HEK293 (cell line): ENCODE data around the gene PPIC.

Experiments
- CTCF ChIA-PET: fragments of 350-600 bp; formaldehyde crosslinking; extraction: SDS; loops from one replicate; lab custom pipeline; 2021; ENCODE audit warnings: antibody characterized with exemption; lab: Yijun Ruan, JAX
- POLR2A ChIA-PET: fragments of 300-600 bp; formaldehyde crosslinking; extraction: SDS; loops from one replicate; lab custom pipeline; 2020; ENCODE audit warnings: antibody characterized with exemption, inconsistent platforms; lab: Yijun Ruan, JAX
- H3K27ac ChIP-seq: fragments of 200-500 bp; sonication (Bioruptor generic); 2 replicates; pipeline ENCODE4 v1.5.1; 2014; ENCODE audit warnings: low read depth, low read length, control low read depth, inconsistent platforms; ENCODE audit errors: extremely low read depth
- H3K36me3 ChIP-seq, 2 experiments: fragments of 200-500 bp in 1 of 2; sonication (Bioruptor generic) in 1 of 2; 1 replicate in 1 of 2; 2 replicates in 1 of 2; pipeline ENCODE4 v1.5.1; 2014 to 2017; ENCODE audit warnings: inconsistent platforms in 2 of 2, low read length in 2 of 2; ENCODE audit not compliant: control insufficient read depth in 2 of 2, insufficient read depth in 1 of 2
- H3K4me1 ChIP-seq: fragments of 200-500 bp; sonication (Bioruptor generic); 2 replicates; pipeline ENCODE4 v1.5.1; 2014; ENCODE audit warnings: mild to moderate bottlenecking, low read length, inconsistent platforms; ENCODE audit not compliant: control insufficient read depth, insufficient read depth
- H3K4me3 ChIP-seq: 2 replicates; pipeline ENCODE4 v1.5.1; 2011; ENCODE audit warnings: low read depth, mild to moderate bottlenecking, control low read depth, low read length, moderate library complexity
- H3K9me3 ChIP-seq: fragments of 200-500 bp; sonication (Bioruptor generic); 2 replicates; pipeline ENCODE4 v1.5.1; 2014; ENCODE audit warnings: low read depth, low read length, inconsistent platforms; ENCODE audit not compliant: control insufficient read depth, insufficient read depth
- GLIS2 ChIP-seq: fragments of 450-650 bp; formaldehyde crosslinking; IDR thresholded peaks from 2 replicates; pipeline ENCODE4 v1.5.1; 2016; ENCODE audit warnings: missing biosample characterization, missing genetic modification characterization
- HIC1 ChIP-seq: fragments of 450-650 bp; formaldehyde crosslinking; IDR thresholded peaks from 2 replicates; pipeline ENCODE4 v1.5.1; 2016; ENCODE audit warnings: missing biosample characterization, missing genetic modification characterization
- KLF1 ChIP-seq: fragments of 450-650 bp; formaldehyde crosslinking; IDR thresholded peaks from 2 replicates; pipeline ENCODE4 v1.5.1; 2016; ENCODE audit warnings: missing biosample characterization, missing genetic modification characterization
- KLF10 ChIP-seq: fragments of 450-650 bp; IDR thresholded peaks from 2 replicates; pipeline ENCODE4 v1.5.1; 2018; ENCODE audit warnings: missing biosample characterization, mild to moderate bottlenecking, missing genetic modification characterization
- KLF7 ChIP-seq: fragments of 450-650 bp; formaldehyde crosslinking; IDR thresholded peaks from 2 replicates; pipeline ENCODE4 v1.5.1; 2016; ENCODE audit warnings: missing biosample characterization, missing genetic modification characterization, borderline replicate concordance
- KLF9 ChIP-seq: fragments of 450-650 bp; formaldehyde crosslinking; IDR thresholded peaks from 2 replicates; pipeline ENCODE4 v1.5.1; 2016; ENCODE audit warnings: missing biosample characterization, missing genetic modification characterization, low read depth
- RBAK ChIP-seq: fragments of 450-650 bp; formaldehyde crosslinking; IDR thresholded peaks from 2 replicates; pipeline ENCODE4 v1.5.1; 2016; ENCODE audit warnings: missing biosample characterization, missing genetic modification characterization
- SALL2 ChIP-seq: fragments of 450-650 bp; formaldehyde crosslinking; IDR thresholded peaks from 2 replicates; pipeline ENCODE4 v1.5.0; 2017; ENCODE audit warnings: missing biosample characterization, mild to moderate bottlenecking, missing genetic modification characterization, borderline replicate concordance
- SCRT1 ChIP-seq: fragments of 450-650 bp; formaldehyde crosslinking; IDR thresholded peaks from 2 replicates; pipeline ENCODE4 v1.5.1; 2016; ENCODE audit warnings: missing biosample characterization, missing genetic modification characterization, borderline replicate concordance
- SCRT2 ChIP-seq: fragments of 450-650 bp; formaldehyde crosslinking; IDR thresholded peaks from 2 replicates; pipeline ENCODE4 v1.5.1; 2016; ENCODE audit warnings: missing biosample characterization, missing genetic modification characterization
- WT1 ChIP-seq: fragments of 450-650 bp; formaldehyde crosslinking; IDR thresholded peaks from 2 replicates; pipeline ENCODE4 v1.5.1; 2016; ENCODE audit warnings: missing biosample characterization, missing genetic modification characterization
- ZBTB1 ChIP-seq: fragments of 450-650 bp; formaldehyde crosslinking; IDR thresholded peaks from 2 replicates; pipeline ENCODE4 v1.5.1; 2016; ENCODE audit warnings: missing biosample characterization, missing genetic modification characterization
- ZBTB20 ChIP-seq: fragments of 450-650 bp; formaldehyde crosslinking; IDR thresholded peaks from 2 replicates; pipeline ENCODE4 v1.5.1; 2016; ENCODE audit warnings: missing biosample characterization, missing genetic modification characterization
- ZFP37 ChIP-seq: fragments of 450-650 bp; formaldehyde crosslinking; IDR thresholded peaks from 2 replicates; pipeline ENCODE4 v1.5.1; 2016; ENCODE audit warnings: missing biosample characterization, missing genetic modification characterization
- ZFP41 ChIP-seq: fragments of 450-650 bp; formaldehyde crosslinking; IDR thresholded peaks from 2 replicates; pipeline ENCODE4 v1.5.1; 2016; ENCODE audit warnings: missing biosample characterization, missing genetic modification characterization, borderline replicate concordance
- ZFP69B ChIP-seq: fragments of 450-650 bp; formaldehyde crosslinking; IDR thresholded peaks from 2 replicates; pipeline ENCODE4 v1.5.1; 2016; ENCODE audit warnings: missing biosample characterization, missing genetic modification characterization
- ZNF133 ChIP-seq: fragments of 450-650 bp; formaldehyde crosslinking; IDR thresholded peaks from 2 replicates; pipeline ENCODE4 v1.5.1; 2016; ENCODE audit warnings: missing biosample characterization, missing genetic modification characterization
- ZNF146 ChIP-seq: fragments of 450-650 bp; formaldehyde crosslinking; IDR thresholded peaks from 2 replicates; pipeline ENCODE4 v1.5.1; 2016; ENCODE audit warnings: missing biosample characterization, missing genetic modification characterization
- ZNF155 ChIP-seq: fragments of 450-650 bp; formaldehyde crosslinking; IDR thresholded peaks from 2 replicates; pipeline ENCODE4 v1.5.1; 2016; ENCODE audit warnings: missing biosample characterization, missing genetic modification characterization
- ZNF157 ChIP-seq: fragments of 450-650 bp; formaldehyde crosslinking; IDR thresholded peaks from 2 replicates; pipeline ENCODE4 v1.5.1; 2016; ENCODE audit warnings: missing biosample characterization, missing genetic modification characterization
- ZNF175 ChIP-seq: fragments of 450-650 bp; formaldehyde crosslinking; IDR thresholded peaks from 2 replicates; pipeline ENCODE4 v1.5.1; 2016; ENCODE audit warnings: missing biosample characterization, missing genetic modification characterization
- ZNF184 ChIP-seq: fragments of 450-650 bp; IDR thresholded peaks from 2 replicates; pipeline ENCODE4 v1.5.1; 2018; ENCODE audit warnings: missing biosample characterization, mild to moderate bottlenecking, missing genetic modification characterization
- ZNF211 ChIP-seq: fragments of 450-650 bp; formaldehyde crosslinking; IDR thresholded peaks from 2 replicates; pipeline ENCODE4 v1.5.1; 2016; ENCODE audit warnings: low read depth, missing biosample characterization, missing genetic modification characterization
- ZNF24 ChIP-seq: fragments of 450-650 bp; formaldehyde crosslinking; IDR thresholded peaks from 2 replicates; pipeline ENCODE4 v1.5.1; 2016; ENCODE audit warnings: missing biosample characterization, missing genetic modification characterization
- ZNF292 ChIP-seq: fragments of 450-650 bp; formaldehyde crosslinking; IDR thresholded peaks from 2 replicates; pipeline ENCODE4 v1.5.1; 2016; ENCODE audit warnings: low read depth, missing biosample characterization, missing genetic modification characterization, borderline replicate concordance
- ZNF335 ChIP-seq: fragments of 450-650 bp; formaldehyde crosslinking; conservative IDR thresholded peaks from 2 replicates; pipeline ENCODE4 v1.5.1; 2016; ENCODE audit warnings: missing biosample characterization, missing genetic modification characterization
- ZNF366 ChIP-seq: fragments of 450-650 bp; formaldehyde crosslinking; conservative IDR thresholded peaks from 2 replicates; pipeline ENCODE4 v1.5.1; 2016; ENCODE audit warnings: missing biosample characterization, missing genetic modification characterization
- ZNF398 ChIP-seq: fragments of 450-650 bp; formaldehyde crosslinking; IDR thresholded peaks from 2 replicates; pipeline ENCODE4 v1.5.1; 2017; ENCODE audit warnings: missing biosample characterization, missing genetic modification characterization
- ZNF473 ChIP-seq: fragments of 450-650 bp; formaldehyde crosslinking; IDR thresholded peaks from 2 replicates; pipeline ENCODE4 v1.5.1; 2017; ENCODE audit warnings: missing biosample characterization, missing genetic modification characterization
- ZNF600 ChIP-seq: fragments of 450-650 bp; formaldehyde crosslinking; IDR thresholded peaks from 2 replicates; pipeline ENCODE4 v1.5.1; 2016; ENCODE audit warnings: missing biosample characterization, missing genetic modification characterization
- ZNF621 ChIP-seq: fragments of 450-650 bp; formaldehyde crosslinking; IDR thresholded peaks from 2 replicates; pipeline ENCODE4 v1.5.1; 2017; ENCODE audit warnings: missing biosample characterization, missing genetic modification characterization
- ZNF623 ChIP-seq: fragments of 450-650 bp; formaldehyde crosslinking; IDR thresholded peaks from 2 replicates; pipeline ENCODE4 v1.5.1; 2016; ENCODE audit warnings: missing biosample characterization, missing genetic modification characterization
- ZNF692 ChIP-seq: fragments of 450-650 bp; formaldehyde crosslinking; IDR thresholded peaks from 2 replicates; pipeline ENCODE4 v1.5.1; 2016; ENCODE audit warnings: missing biosample characterization, missing genetic modification characterization
- ZNF776 ChIP-seq: fragments of 450-650 bp; formaldehyde crosslinking; IDR thresholded peaks from 2 replicates; pipeline ENCODE4 v1.5.0; 2017; ENCODE audit warnings: missing biosample characterization, missing genetic modification characterization, borderline replicate concordance
- ZSCAN30 ChIP-seq: fragments of 450-650 bp; IDR thresholded peaks from 2 replicates; pipeline ENCODE4 v1.5.1; 2018; ENCODE audit warnings: missing biosample characterization, mild to moderate bottlenecking, missing genetic modification characterization, moderate library complexity

PPIC gene

GRCh38 chr5:123037104-123037418 is 536 bp upstream of the PPIC start (continued):
- peak; percentile 55; the same call in 1 of the 2 replicates for TF ChIP-seq SCRT1
- TF ChIP-seq ZNF776 (tag by site-specific recombination), result no peak
- TF ChIP-seq ZFP37 (tag by site-specific recombination), result peak; percentile 70; the same call in 1 of the 2 replicates
- TF ChIP-seq ZBTB1 (tag by site-specific recombination), result no peak

GRCh38 chr5:123035918-123036390 is 571 bp downstream of the PPIC start:
- H3K9me3 ChIP-seq, result no peaks in the 10 kb centered on the region
- peaks cover 7% of the 10 kb centered on the region for H3K4me1 ChIP-seq
- no peaks in the 10 kb centered on the region for H3K36me3 ChIP-seq
- peak overlapping the region; percentile 80 for H3K27ac ChIP-seq
- POLR2A ChIA-PET, result interaction anchor here (1.4 kb wide), 1 partner anchor 54 kb away, joined by 3 read pairs; no protein-coding TSS in a partner anchor
- H3K4me3 ChIP-seq, result peak overlapping the region; percentile 86
- CTCF ChIA-PET, result no interaction called here
- TF ChIP-seq ZNF157 (tag by site-specific recombination) (no peak), ZNF292 (tag by site-specific recombination) (no peak), ZNF776 (tag by site-specific recombination) (no peak), HIC1 (no peak), WT1 (tag by site-specific recombination) (no peak), KLF1 (no peak), KLF9 (tag by site-specific recombination) (peak; percentile 83), ZNF623 (tag by site-specific recombination) (no peak), ZNF335 (tag by site-specific recombination) (peak; percentile 86), ZNF175 (no peak), RBAK (tag by site-specific recombination) (no peak), KLF10 (no peak), ZNF184 (tag by site-specific recombination) (no peak), ZFP69B (0 out of 2 replicates have a peak, but pooled peaks have one; percentile 17), ZNF133 (tag by site-specific recombination) (no peak), ZNF692 (peak; percentile 64; the same call in 1 of the 2 replicates), ZNF473 (tag by site-specific recombination) (no peak), ZNF621 (tag by site-specific recombination) (no peak), KLF7 (tag by site-specific recombination) (no peak), ZNF24 (tag by site-specific recombination) (no peak), ZNF366 (tag by site-specific recombination) (0 out of 2 replicates have a peak, but pooled peaks have one; percentile 29), ZNF398 (tag by site-specific recombination) (peak; percentile 12; the same call in 1 of the 2 replicates), ZNF146 (no peak), ZFP41 (tag by site-specific recombination) (no peak), ZNF600 (tag by site-specific recombination) (peak; percentile 32; the same call in 1 of the 2 replicates), SALL2 (no peak), ZSCAN30 (tag by site-specific recombination) (peak; percentile 35; the same call in 1 of the 2 replicates), SCRT2 (tag by site-specific recombination) (no peak), ZBTB20 (peak; percentile 9; the same call in 1 of the 2 replicates), GLIS2 (tag by site-specific recombination) (peak; percentile 97), ZNF155 (tag by site-specific recombination) (no peak), ZNF211 (tag by site-specific recombination) (no peak)
